ENCODE measurements around the gene MT3. TPM values are rescaled to one million over a fixed set of nuclear protein-coding genes. Genes with fewer than 3 reads are reported as not detected.
A peak's percentile ranks its signal among the peaks of the same experiment; 100 is the strongest.

The MT3 gene
- polyA plus RNA-seq, 1 of the 3 experiments (the other 2 are of a cell fraction), result 0.43 TPM

- DNase-seq, result peak; percentile 72
- Histone ChIP-seq H3K36me3 (replicated peaks in 1 of 2; ENCODE audit: control insufficient read depth in 1 of 2, insufficient read depth in 2 of 2, low read length in 1 of 2) (no peaks in the 10 kb centered on the region), H3K9me3 (no peaks in the 10 kb centered on the region), H3K4me1 (ENCODE audit: control insufficient read depth in 1 of 2, insufficient read depth in 2 of 2, low read depth in 1 of 2, low read length in 1 of 2) (no peaks in the 10 kb centered on the region; a peak in 1 of 4 replicates), H3K27me3 (ENCODE audit: insufficient read depth) (no peaks in the 10 kb centered on the region), H3K79me2 (ENCODE audit: insufficient read depth) (no peaks in the 10 kb centered on the region), H3K27ac (ENCODE audit: low read depth in 2 of 2, low read length in 1 of 2) (no peak overlapping the region), H3F3A (replicated peaks; ENCODE audit: insufficient read depth) (peaks cover 5% of the 10 kb centered on the region), H2AFZ (ENCODE audit: low read depth) (0 out of 2 replicates have a peak overlapping the region, but pooled peaks have one; percentile 47), H3K9ac (no peak overlapping the region), H4K20me1 (ENCODE audit: insufficient read depth) (no peaks in the 10 kb centered on the region), H3K9me2 (no peaks in the 10 kb centered on the region), H3K4me3 (ENCODE audit: low read depth in 2 of 2, low read length in 1 of 2) (peak overlapping the region in 1 of 2 experiments; percentile 6; a peak in 1 of 4 replicates), H3K4me2 (0 out of 2 replicates have a peak overlapping the region, but pooled peaks have one; percentile 32)
- WGBS (ENCODE audit: low lambda C conversion rate), result 25% methylated on average over 8 of the region's 8 CpGs
- ChIA-PET CTCF (interaction anchor here (0.6 to 8.2 kb wide), 48 partner anchors 9 to 1136 kb away, joined by 3 to 138 read pairs (median 4); partner anchors contain the start of genes MT1G, MT1M and MT3), POLR2A (no interaction called here)
- TF ChIP-seq YY1 (IDR thresholded peaks at IDR 0.05; ENCODE audit: low read depth) (peak; percentile 49; the same call in 1 of the 2 replicates), RAD21 (IDR thresholded peaks at IDR 0.05; ENCODE audit: low read length) (peak; percentile 69), CTCF (IDR thresholded peaks at IDR 0.05) (peak; percentile 83), RCOR1 (IDR thresholded peaks at IDR 0.05; ENCODE audit: low read length) (no peak), SMC3 (IDR thresholded peaks at IDR 0.05; ENCODE audit: low read depth, low read length) (peak; percentile 77), TAF1 (IDR thresholded peaks at IDR 0.05; ENCODE audit: borderline replicate concordance, low read depth, low read length) (0 out of 2 replicates have a peak, but pooled peaks have one; percentile 18), FOSL2 (IDR thresholded peaks at IDR 0.05; ENCODE audit: borderline replicate concordance, low read depth) (peak; percentile 16; the same call in 1 of the 2 replicates), SIN3A (IDR thresholded peaks at IDR 0.05; ENCODE audit: borderline replicate concordance, low read depth, low read length) (no peak)
These were observed 11.2 kb downstream of the MT3 start for GRCh38 chr16:56600398-56600999.

- no peak for DNase-seq
- TF ChIP-seq REST (IDR thresholded peaks at IDR 0.05; ENCODE audit: low read depth, low read length), result no peak
- no peak overlapping the region for H3K4me3 ChIP-seq (ENCODE audit: low read depth in 2 of 2, low read length in 1 of 2)
- no peaks in the 10 kb centered on the region for H3K9me3 ChIP-seq
- ChIA-PET POLR2A (no interaction called here), CTCF (interaction anchor here (0.9 to 8.2 kb wide), 28 partner anchors 8 to 1137 kb away, joined by 3 to 138 read pairs (median 5); partner anchors contain the start of genes MT1G and MT3)
- no peak overlapping the region for H3K9ac ChIP-seq
- H4K20me1 ChIP-seq (ENCODE audit: insufficient read depth), result no peaks in the 10 kb centered on the region
- peaks cover 1 to 3% of the 10 kb centered on the region in 2 experiments; a peak in 1 of 4 replicates for H3K4me1 ChIP-seq (ENCODE audit: control insufficient read depth in 1 of 2, insufficient read depth in 2 of 2, low read depth in 1 of 2, low read length in 1 of 2)
- H3K27ac ChIP-seq (ENCODE audit: low read depth in 2 of 2, low read length in 1 of 2), result no peak overlapping the region
- H3K79me2 ChIP-seq (ENCODE audit: insufficient read depth), result no peaks in the 10 kb centered on the region
- H2AFZ ChIP-seq (ENCODE audit: low read depth), result no peak overlapping the region
- H3F3A ChIP-seq (replicated peaks; ENCODE audit: insufficient read depth), result peaks cover 13% of the 10 kb centered on the region
- H3K4me2 ChIP-seq, result no peak overlapping the region
- no peaks in the 10 kb centered on the region for H3K27me3 ChIP-seq (ENCODE audit: insufficient read depth)
- 88% methylated on average over 9 of the region's 9 CpGs for WGBS (ENCODE audit: low lambda C conversion rate)
- no peaks in the 10 kb centered on the region for H3K36me3 ChIP-seq (replicated peaks in 1 of 2; ENCODE audit: control insufficient read depth in 1 of 2, insufficient read depth in 2 of 2, low read length in 1 of 2)
- no peaks in the 10 kb centered on the region for H3K9me2 ChIP-seq
These were observed 12.0 kb downstream of the MT3 start for GRCh38 chr16:56601325-56601724.

Measured in SK-N-SH (cell line).